ENCODE measurements around the gene HTRA2.
"Not testable (repeated sequence)": the region's sequence is repeated elsewhere in the genome, so short reads cannot be mapped to it uniquely, and the experiment has no call there.

HTRA2 gene

GRCh38 chr2:74560591-74560990 is 30.9 kb downstream of the HTRA2 start:
- no peak for DNase-seq
- Histone ChIP-seq H3K9me3 (ENCODE audit: control insufficient read depth, low read length) (no peaks in the 10 kb centered on the region), H3K36me3 (ENCODE audit: control insufficient read depth, insufficient read depth, low read length) (peaks cover 9% of the 10 kb centered on the region), H3K27me3 (replicated peaks; ENCODE audit: control insufficient read depth, insufficient read depth, low read length, poor library complexity, severe bottlenecking) (peaks cover 3% of the 10 kb centered on the region), H3K4me1 (ENCODE audit: control insufficient read depth, insufficient read depth, low read length, poor library complexity, severe bottlenecking) (peaks cover 7% of the 10 kb centered on the region), H3K4me3 (ENCODE audit: insufficient read depth, low read depth, low read length, poor library complexity, severe bottlenecking) (no peak overlapping the region), H3K27ac (ENCODE audit: insufficient read depth, low read length, poor library complexity, severe bottlenecking) (no peak overlapping the region)

DNA sequence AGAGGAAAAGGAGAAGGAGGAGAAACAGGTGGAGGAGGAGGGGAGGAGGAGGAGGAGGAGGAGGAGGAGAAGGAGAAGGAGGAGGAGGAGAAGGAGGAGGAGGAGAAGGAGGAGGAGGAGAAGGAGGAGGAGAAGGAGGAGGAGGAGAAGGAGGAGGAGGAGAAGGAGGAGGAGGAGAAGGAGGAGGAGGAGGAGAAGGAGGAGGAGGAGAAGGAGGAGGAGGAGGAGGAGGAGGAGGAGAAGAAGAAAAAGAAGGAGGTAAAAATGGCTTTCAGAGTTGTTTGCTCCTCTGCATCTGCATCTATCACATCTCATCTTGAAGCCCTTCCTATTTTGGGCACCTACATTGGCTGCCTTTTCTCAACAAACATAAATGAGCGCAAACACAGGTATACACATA is 31.3 kb downstream of the HTRA2 start:
- not testable (repeated sequence) for H3K27me3 ChIP-seq (replicated peaks; ENCODE audit: control insufficient read depth, insufficient read depth, low read length, poor library complexity, severe bottlenecking); H3K4me1 ChIP-seq (ENCODE audit: control insufficient read depth, insufficient read depth, low read length, poor library complexity, severe bottlenecking); H3K36me3 ChIP-seq (ENCODE audit: control insufficient read depth, insufficient read depth, low read length); H3K27ac ChIP-seq (ENCODE audit: insufficient read depth, low read length, poor library complexity, severe bottlenecking); H3K9me3 ChIP-seq (ENCODE audit: control insufficient read depth, low read length); DNase-seq; H3K4me3 ChIP-seq (ENCODE audit: insufficient read depth, low read depth, low read length, poor library complexity, severe bottlenecking)

GRCh38 chr2:74562126-74562775 is 32.5 kb downstream of the HTRA2 start:
- Histone ChIP-seq H3K27ac (ENCODE audit: insufficient read depth, low read length, poor library complexity, severe bottlenecking) (no peak overlapping the region), H3K4me3 (ENCODE audit: insufficient read depth, low read depth, low read length, poor library complexity, severe bottlenecking) (no peak overlapping the region), H3K27me3 (replicated peaks; ENCODE audit: control insufficient read depth, insufficient read depth, low read length, poor library complexity, severe bottlenecking) (peaks cover 3% of the 10 kb centered on the region), H3K9me3 (ENCODE audit: control insufficient read depth, low read length) (no peaks in the 10 kb centered on the region), H3K36me3 (ENCODE audit: control insufficient read depth, insufficient read depth, low read length) (no peaks in the 10 kb centered on the region), H3K4me1 (ENCODE audit: control insufficient read depth, insufficient read depth, low read length, poor library complexity, severe bottlenecking) (no peaks in the 10 kb centered on the region)
- DNase-seq, result no peak

DNA sequence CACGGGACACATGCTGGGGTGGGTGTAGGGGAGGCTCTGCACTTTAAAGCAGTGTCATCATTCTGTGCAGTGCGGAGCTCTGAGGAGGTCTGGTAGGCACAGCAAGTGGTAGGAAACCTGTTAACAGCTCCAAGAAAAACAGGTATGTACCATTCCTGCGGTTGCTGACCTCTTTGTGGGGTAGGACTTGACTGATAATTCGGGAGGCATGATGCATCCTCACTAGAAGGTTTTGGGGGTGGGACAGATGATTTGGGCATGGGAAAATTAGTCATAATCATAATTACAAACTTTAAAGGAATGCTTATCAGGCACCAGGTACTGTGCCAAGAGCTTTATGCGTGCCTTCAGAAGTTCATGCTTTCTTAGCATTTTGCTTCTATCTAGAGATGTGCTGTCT is 34.5 kb downstream of the HTRA2 start:
- DNase-seq, result no peak
- H3K27me3 ChIP-seq (replicated peaks; ENCODE audit: control insufficient read depth, insufficient read depth, low read length, poor library complexity, severe bottlenecking), result peaks cover 3% of the 10 kb centered on the region
- H3K27ac ChIP-seq (ENCODE audit: insufficient read depth, low read length, poor library complexity, severe bottlenecking), result no peak overlapping the region
- no peaks in the 10 kb centered on the region for H3K36me3 ChIP-seq (ENCODE audit: control insufficient read depth, insufficient read depth, low read length)
- no peaks in the 10 kb centered on the region for H3K4me1 ChIP-seq (ENCODE audit: control insufficient read depth, insufficient read depth, low read length, poor library complexity, severe bottlenecking)
- H3K9me3 ChIP-seq (ENCODE audit: control insufficient read depth, low read length), result no peaks in the 10 kb centered on the region
- no peak overlapping the region for H3K4me3 ChIP-seq (ENCODE audit: insufficient read depth, low read depth, low read length, poor library complexity, severe bottlenecking)

DNA sequence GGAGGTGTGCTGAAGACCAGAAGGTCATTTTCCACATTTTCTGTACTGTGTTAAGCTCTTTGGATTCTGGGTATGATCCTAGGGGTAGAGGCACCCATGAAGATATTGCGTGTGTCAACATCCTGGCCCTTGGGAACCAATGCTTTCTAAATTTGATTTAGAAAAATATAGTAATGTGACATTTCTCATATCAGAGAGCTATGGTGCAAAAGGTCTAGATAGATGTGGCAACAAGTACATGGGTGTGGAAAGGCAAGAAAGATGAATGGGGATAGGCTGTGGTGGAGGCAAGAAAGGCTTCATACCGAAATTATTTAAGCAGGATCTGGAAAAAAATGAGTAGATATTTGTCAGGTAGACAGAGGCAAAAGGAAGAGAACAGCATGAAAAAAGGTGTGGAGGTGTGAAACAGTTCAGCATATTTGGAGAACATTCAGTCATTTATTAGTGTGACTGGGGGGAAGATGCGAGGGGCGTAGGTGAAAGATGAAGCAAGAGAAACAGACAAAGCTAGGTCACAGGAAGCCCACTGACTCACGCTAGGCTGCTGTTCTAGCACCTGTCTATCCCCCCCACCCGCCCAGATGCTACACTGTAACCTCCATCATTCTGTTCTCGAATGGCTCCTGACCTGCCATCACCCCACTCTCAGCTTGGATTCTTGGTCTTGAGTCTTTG is 36.5 kb downstream of the HTRA2 start:
- no peaks in the 10 kb centered on the region for H3K36me3 ChIP-seq (ENCODE audit: control insufficient read depth, insufficient read depth, low read length)
- H3K27me3 ChIP-seq (replicated peaks; ENCODE audit: control insufficient read depth, insufficient read depth, low read length, poor library complexity, severe bottlenecking), result peaks cover 3% of the 10 kb centered on the region
- no peak overlapping the region for H3K4me3 ChIP-seq (ENCODE audit: insufficient read depth, low read depth, low read length, poor library complexity, severe bottlenecking)
- no peak overlapping the region for H3K27ac ChIP-seq (ENCODE audit: insufficient read depth, low read length, poor library complexity, severe bottlenecking)
- DNase-seq, result no peak
- H3K9me3 ChIP-seq (ENCODE audit: control insufficient read depth, low read length), result no peaks in the 10 kb centered on the region
- H3K4me1 ChIP-seq (ENCODE audit: control insufficient read depth, insufficient read depth, low read length, poor library complexity, severe bottlenecking), result no peaks in the 10 kb centered on the region

DNA sequence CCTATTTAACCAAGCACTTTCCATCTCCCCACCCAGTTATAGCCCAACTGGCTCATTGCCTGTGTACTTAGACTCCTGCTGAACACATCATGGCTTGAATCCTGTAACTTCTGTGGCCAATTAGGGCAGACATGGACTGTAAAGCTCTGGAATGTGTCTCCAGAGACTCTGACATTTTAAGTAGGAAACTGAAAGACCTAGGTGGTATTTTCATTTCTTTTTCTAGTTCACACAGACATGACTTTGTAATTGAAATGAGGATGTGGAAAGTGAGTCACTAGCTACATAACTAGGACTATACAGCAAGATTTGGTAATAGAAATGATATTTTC is 37.0 kb downstream of the HTRA2 start:
- DNase-seq, result no peak
- H3K9me3 ChIP-seq (ENCODE audit: control insufficient read depth, low read length), result no peaks in the 10 kb centered on the region
- no peak overlapping the region for H3K4me3 ChIP-seq (ENCODE audit: insufficient read depth, low read depth, low read length, poor library complexity, severe bottlenecking)
- H3K36me3 ChIP-seq (ENCODE audit: control insufficient read depth, insufficient read depth, low read length), result no peaks in the 10 kb centered on the region
- peaks cover 3% of the 10 kb centered on the region for H3K27me3 ChIP-seq (replicated peaks; ENCODE audit: control insufficient read depth, insufficient read depth, low read length, poor library complexity, severe bottlenecking)
- H3K4me1 ChIP-seq (ENCODE audit: control insufficient read depth, insufficient read depth, low read length, poor library complexity, severe bottlenecking), result no peaks in the 10 kb centered on the region
- no peak overlapping the region for H3K27ac ChIP-seq (ENCODE audit: insufficient read depth, low read length, poor library complexity, severe bottlenecking)

DNA sequence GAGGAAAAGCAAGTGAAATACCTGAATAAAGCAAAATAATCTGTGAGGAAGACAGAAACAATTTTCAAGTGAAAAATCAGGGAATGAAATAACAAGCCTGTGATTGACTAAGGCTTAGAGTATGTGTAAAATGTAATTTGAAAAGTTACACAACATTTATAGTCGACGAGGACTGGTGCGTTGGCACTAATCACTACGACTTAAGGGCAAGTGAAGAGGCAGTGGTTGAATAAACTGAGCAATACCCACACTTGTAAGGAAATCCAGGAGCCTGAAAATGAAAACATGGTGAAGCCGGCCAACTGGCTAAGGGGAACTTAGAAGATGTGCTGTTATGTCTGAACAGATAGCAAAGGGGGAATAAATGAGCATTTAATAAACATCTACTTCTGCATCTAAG is 38.1 kb downstream of the HTRA2 start:
- Histone ChIP-seq H3K36me3 (ENCODE audit: control insufficient read depth, insufficient read depth, low read length) (no peaks in the 10 kb centered on the region), H3K27me3 (replicated peaks; ENCODE audit: control insufficient read depth, insufficient read depth, low read length, poor library complexity, severe bottlenecking) (peaks cover 3% of the 10 kb centered on the region), H3K4me3 (ENCODE audit: insufficient read depth, low read depth, low read length, poor library complexity, severe bottlenecking) (no peak overlapping the region), H3K4me1 (ENCODE audit: control insufficient read depth, insufficient read depth, low read length, poor library complexity, severe bottlenecking) (no peaks in the 10 kb centered on the region), H3K9me3 (ENCODE audit: control insufficient read depth, low read length) (no peaks in the 10 kb centered on the region), H3K27ac (ENCODE audit: insufficient read depth, low read length, poor library complexity, severe bottlenecking) (no peak overlapping the region)
- DNase-seq, result no peak

DNA sequence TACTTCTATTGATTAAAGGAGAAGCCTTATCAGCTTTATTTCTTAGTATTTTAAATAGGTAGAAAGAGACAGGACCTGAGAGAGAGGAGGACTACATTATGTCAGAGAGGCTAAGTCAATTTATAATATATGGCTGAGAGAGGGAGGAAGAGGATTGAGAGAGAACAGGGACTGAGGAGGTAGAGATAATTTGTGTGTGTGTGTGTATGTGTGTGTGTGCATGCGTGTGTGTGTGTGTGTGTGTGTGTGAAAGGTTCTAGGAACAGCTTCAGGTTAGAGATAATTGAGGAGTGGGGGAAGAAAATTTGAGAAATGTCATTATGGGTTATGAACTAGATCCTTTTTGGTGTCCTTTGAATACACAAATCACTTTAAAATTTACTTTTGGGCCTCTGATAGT is 40.0 kb downstream of the HTRA2 start:
- Histone ChIP-seq H3K4me1 (ENCODE audit: control insufficient read depth, insufficient read depth, low read length, poor library complexity, severe bottlenecking) (no peaks in the 10 kb centered on the region), H3K27me3 (replicated peaks; ENCODE audit: control insufficient read depth, insufficient read depth, low read length, poor library complexity, severe bottlenecking) (no peaks in the 10 kb centered on the region), H3K9me3 (ENCODE audit: control insufficient read depth, low read length) (no peaks in the 10 kb centered on the region), H3K36me3 (ENCODE audit: control insufficient read depth, insufficient read depth, low read length) (no peaks in the 10 kb centered on the region), H3K4me3 (ENCODE audit: insufficient read depth, low read depth, low read length, poor library complexity, severe bottlenecking) (no peak overlapping the region), H3K27ac (ENCODE audit: insufficient read depth, low read length, poor library complexity, severe bottlenecking) (no peak overlapping the region)
- DNase-seq, result no peak

GRCh38 chr2:74571058-74571457 is 41.3 kb downstream of the HTRA2 start:
- no peak for DNase-seq
- Histone ChIP-seq H3K27me3 (replicated peaks; ENCODE audit: control insufficient read depth, insufficient read depth, low read length, poor library complexity, severe bottlenecking) (no peaks in the 10 kb centered on the region), H3K4me3 (ENCODE audit: insufficient read depth, low read depth, low read length, poor library complexity, severe bottlenecking) (no peak overlapping the region), H3K27ac (ENCODE audit: insufficient read depth, low read length, poor library complexity, severe bottlenecking) (no peak overlapping the region), H3K4me1 (ENCODE audit: control insufficient read depth, insufficient read depth, low read length, poor library complexity, severe bottlenecking) (no peaks in the 10 kb centered on the region), H3K9me3 (ENCODE audit: control insufficient read depth, low read length) (no peaks in the 10 kb centered on the region), H3K36me3 (ENCODE audit: control insufficient read depth, insufficient read depth, low read length) (no peaks in the 10 kb centered on the region)

- no peak overlapping the region for H3K27ac ChIP-seq (ENCODE audit: insufficient read depth, low read length, poor library complexity, severe bottlenecking)
- H3K4me1 ChIP-seq (ENCODE audit: control insufficient read depth, insufficient read depth, low read length, poor library complexity, severe bottlenecking), result no peaks in the 10 kb centered on the region
- no peaks in the 10 kb centered on the region for H3K27me3 ChIP-seq (replicated peaks; ENCODE audit: control insufficient read depth, insufficient read depth, low read length, poor library complexity, severe bottlenecking)
- no peak overlapping the region for H3K4me3 ChIP-seq (ENCODE audit: insufficient read depth, low read depth, low read length, poor library complexity, severe bottlenecking)
- DNase-seq, result no peak
- H3K9me3 ChIP-seq (ENCODE audit: control insufficient read depth, low read length), result no peaks in the 10 kb centered on the region
- H3K36me3 ChIP-seq (ENCODE audit: control insufficient read depth, insufficient read depth, low read length), result no peaks in the 10 kb centered on the region
Measured at GRCh38 chr2:74572178-74572925, 42.6 kb downstream of the HTRA2 start.
